Measurements from ENCODE around the gene EIF2S2. TPM values are rescaled to one million over a fixed set of nuclear protein-coding genes. Genes with fewer than 3 reads are reported as not detected.

The EIF2S2 gene
- total and polyA plus RNA-seq, 5 donors from 2014 or later = 21.1 to 29.0 (median 23.2) TPM

DNA sequence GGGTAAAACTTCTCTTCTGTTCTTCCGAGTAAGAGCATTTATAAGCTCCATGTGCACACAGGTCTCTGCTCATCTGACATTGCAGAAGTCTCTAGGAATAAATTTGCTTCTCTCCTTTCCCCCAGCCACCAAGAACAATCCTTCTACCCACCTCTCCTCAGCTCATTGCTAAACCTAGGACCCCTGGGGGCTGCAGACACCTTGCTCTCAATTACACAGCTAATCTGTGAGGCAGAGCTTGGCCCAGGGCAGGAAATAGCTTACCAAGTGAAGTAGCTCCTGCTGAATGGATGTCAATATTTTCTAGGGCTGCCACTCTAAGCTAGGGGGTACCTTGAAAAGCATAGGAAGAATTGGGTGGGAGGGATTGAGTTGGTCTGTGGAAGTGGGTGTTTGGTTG is 44.0 kb downstream of the EIF2S2 start:
- Mint-ChIP-seq H3K4me1 (peaks cover 16 to 68% (median 44%) of the 10 kb centered on the region in 4 donors), H3K27me3 (no peaks in the 10 kb centered on the region), H3K4me3 (no peak overlapping the region), H3K9me3 (peaks cover 0 to 2% (median 0%) of the 10 kb centered on the region in 7 donors), H3K27ac (peak overlapping the region; percentile 32 to 61 (median 37)), H3K36me3 (peaks cover 17% of the 10 kb centered on the region)
- DNase-seq (no peak), ATAC-seq (ENCODE audit: low read depth in 2 of 2) (no peak)
- Histone ChIP-seq H3K27ac (ENCODE audit: insufficient read depth, low read length, poor library complexity, severe bottlenecking) (peak overlapping the region; percentile 1), H3K4me1 (ENCODE audit: control insufficient read depth, insufficient read depth, low read length, poor library complexity, severe bottlenecking) (peaks cover 13% of the 10 kb centered on the region), H3K4me3 (ENCODE audit: low read depth, low read length) (no peak overlapping the region), H3K9me3 (ENCODE audit: control insufficient read depth in 2 of 2, low read length in 2 of 2) (no peaks in the 10 kb centered on the region), H3K27me3 (ENCODE audit: control insufficient read depth, insufficient read depth, low read length) (no peaks in the 10 kb centered on the region), H3K36me3 (ENCODE audit: control insufficient read depth, insufficient read depth, low read length) (peaks cover 27% of the 10 kb centered on the region)

- Histone ChIP-seq H3K4me1 (ENCODE audit: control insufficient read depth, insufficient read depth, low read length, poor library complexity, severe bottlenecking) (peaks cover 13% of the 10 kb centered on the region), H3K27ac (ENCODE audit: insufficient read depth, low read length, poor library complexity, severe bottlenecking) (no peak overlapping the region), H3K36me3 (ENCODE audit: control insufficient read depth, insufficient read depth, low read length) (peaks cover 14% of the 10 kb centered on the region), H3K9me3 (ENCODE audit: control insufficient read depth in 2 of 2, low read length in 2 of 2) (no peaks in the 10 kb centered on the region), H3K4me3 (ENCODE audit: low read depth, low read length) (no peak overlapping the region), H3K27me3 (ENCODE audit: control insufficient read depth, insufficient read depth, low read length) (no peaks in the 10 kb centered on the region)
- peaks cover 0 to 2% (median 0%) of the 10 kb centered on the region in 7 donors for H3K9me3 Mint-ChIP-seq
- no peaks in the 10 kb centered on the region for H3K27me3 Mint-ChIP-seq
- ATAC-seq (ENCODE audit: low read depth in 2 of 2) = no peak
- H3K4me3 Mint-ChIP-seq = no peak overlapping the region
- no peak for DNase-seq
- peaks cover 7% of the 10 kb centered on the region for H3K36me3 Mint-ChIP-seq
- H3K27ac Mint-ChIP-seq = peak overlapping the region in 2 of 3 donors; percentile 36 to 38
- peaks cover 16 to 75% (median 54%) of the 10 kb centered on the region in 4 donors for H3K4me1 Mint-ChIP-seq
Observed at GRCh38 chr20:34066476-34067090, 45.5 kb downstream of the EIF2S2 start.

- H3K4me3 ChIP-seq (ENCODE audit: low read depth, low read length) = no peak overlapping the region
- DNase-seq = no peak
- peaks cover 15 to 84% (median 55%) of the 10 kb centered on the region in 4 donors for H3K4me1 Mint-ChIP-seq
- peaks cover 19% of the 10 kb centered on the region for H3K36me3 ChIP-seq (ENCODE audit: control insufficient read depth, insufficient read depth, low read length)
- H3K36me3 Mint-ChIP-seq = peaks cover 6% of the 10 kb centered on the region
- no peaks in the 10 kb centered on the region for H3K9me3 ChIP-seq (ENCODE audit: control insufficient read depth in 2 of 2, low read length in 2 of 2)
- H3K9me3 Mint-ChIP-seq = peaks cover 0 to 2% (median 0%) of the 10 kb centered on the region in 7 donors
- peaks cover 13% of the 10 kb centered on the region for H3K4me1 ChIP-seq (ENCODE audit: control insufficient read depth, insufficient read depth, low read length, poor library complexity, severe bottlenecking)
- H3K27me3 Mint-ChIP-seq = no peaks in the 10 kb centered on the region
- H3K27ac Mint-ChIP-seq = peak overlapping the region; percentile 60 to 85 (median 68)
- no peaks in the 10 kb centered on the region for H3K27me3 ChIP-seq (ENCODE audit: control insufficient read depth, insufficient read depth, low read length)
- H3K27ac ChIP-seq (ENCODE audit: insufficient read depth, low read length, poor library complexity, severe bottlenecking) = no peak overlapping the region
- H3K4me3 Mint-ChIP-seq = no peak overlapping the region
- ATAC-seq (ENCODE audit: low read depth in 2 of 2) = no peak
Observed at GRCh38 chr20:34065260-34065659, 46.8 kb downstream of the EIF2S2 start.

- Histone ChIP-seq H3K4me3 (ENCODE audit: low read depth, low read length) (no peak overlapping the region), H3K27ac (ENCODE audit: insufficient read depth, low read length, poor library complexity, severe bottlenecking) (no peak overlapping the region), H3K9me3 (ENCODE audit: control insufficient read depth in 2 of 2, low read length in 2 of 2) (no peaks in the 10 kb centered on the region), H3K36me3 (ENCODE audit: control insufficient read depth, insufficient read depth, low read length) (peaks cover 23% of the 10 kb centered on the region), H3K27me3 (ENCODE audit: control insufficient read depth, insufficient read depth, low read length) (no peaks in the 10 kb centered on the region), H3K4me1 (ENCODE audit: control insufficient read depth, insufficient read depth, low read length, poor library complexity, severe bottlenecking) (peaks cover 9% of the 10 kb centered on the region)
- Mint-ChIP-seq H3K4me3 (no peak overlapping the region), H3K27ac (peak overlapping the region in 1 of 3 donors; percentile 57), H3K27me3 (no peaks in the 10 kb centered on the region), H3K9me3 (peaks cover 0 to 2% (median 0%) of the 10 kb centered on the region in 7 donors), H3K36me3 (peaks cover 9% of the 10 kb centered on the region), H3K4me1 (peaks cover 15 to 84% (median 52%) of the 10 kb centered on the region in 4 donors)
- ATAC-seq (ENCODE audit: low read depth in 2 of 2) = no peak
- no peak for DNase-seq
Observed at GRCh38 chr20:34064286-34064685, 47.8 kb downstream of the EIF2S2 start.

DNA sequence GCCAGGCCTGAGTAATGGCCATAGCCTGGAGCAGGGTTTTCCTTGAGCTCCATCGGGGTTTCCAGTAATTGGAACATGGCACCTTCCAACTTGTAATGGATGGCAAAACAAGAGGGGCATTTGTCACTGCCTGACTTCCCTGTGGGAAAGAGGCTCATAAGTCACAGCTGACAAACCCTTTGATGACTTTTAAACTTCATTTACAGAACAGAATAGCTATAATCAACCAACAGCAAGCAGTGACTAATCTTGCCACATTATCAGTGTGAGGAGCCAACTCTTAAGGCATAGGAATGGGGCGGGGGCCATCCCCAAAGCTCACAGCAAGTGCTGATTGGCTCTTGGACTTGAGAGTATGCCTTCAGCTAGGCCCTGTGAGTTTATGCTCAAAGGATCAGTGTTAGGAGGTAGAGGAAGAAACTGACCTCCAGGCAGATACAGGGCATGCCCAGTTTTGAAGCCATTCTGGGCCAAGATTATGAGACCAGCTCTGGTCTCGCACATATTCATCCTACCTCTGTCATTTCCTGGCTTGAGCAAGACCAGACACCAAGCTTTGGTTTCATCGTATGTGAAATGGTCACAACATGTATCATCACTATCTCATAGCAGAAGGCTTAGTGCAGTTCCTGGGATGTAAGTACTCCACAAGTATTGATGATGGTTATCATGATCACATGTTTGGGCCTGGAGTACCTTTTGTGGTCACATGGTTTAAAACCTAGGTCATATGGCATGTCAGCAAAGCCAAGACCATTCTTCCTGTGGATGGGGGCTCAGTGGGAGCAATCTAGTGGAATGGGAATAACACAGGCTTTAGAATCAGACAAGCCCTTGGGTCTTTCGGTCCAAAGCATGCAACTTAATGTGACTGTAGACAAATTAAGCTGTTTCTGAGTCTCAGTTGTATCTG is 49.2 kb downstream of the EIF2S2 start:
- H3K36me3 Mint-ChIP-seq = peaks cover 9% of the 10 kb centered on the region
- H3K27ac ChIP-seq (ENCODE audit: insufficient read depth, low read length, poor library complexity, severe bottlenecking) = no peak overlapping the region
- no peaks in the 10 kb centered on the region for H3K27me3 ChIP-seq (ENCODE audit: control insufficient read depth, insufficient read depth, low read length)
- peak overlapping the region in 2 of 3 donors; percentile 14 to 56 for H3K27ac Mint-ChIP-seq
- H3K27me3 Mint-ChIP-seq = no peaks in the 10 kb centered on the region
- no peak for ATAC-seq (ENCODE audit: low read depth in 2 of 2)
- H3K4me3 ChIP-seq (ENCODE audit: low read depth, low read length) = no peak overlapping the region
- H3K4me1 ChIP-seq (ENCODE audit: control insufficient read depth, insufficient read depth, low read length, poor library complexity, severe bottlenecking) = peaks cover 8% of the 10 kb centered on the region
- no peak for DNase-seq
- H3K4me3 Mint-ChIP-seq = no peak overlapping the region
- peaks cover 0 to 2% (median 0%) of the 10 kb centered on the region in 7 donors for H3K9me3 Mint-ChIP-seq
- H3K9me3 ChIP-seq (ENCODE audit: control insufficient read depth in 2 of 2, low read length in 2 of 2) = no peaks in the 10 kb centered on the region
- peaks cover 14 to 84% (median 54%) of the 10 kb centered on the region in 4 donors for H3K4me1 Mint-ChIP-seq
- peaks cover 26% of the 10 kb centered on the region for H3K36me3 ChIP-seq (ENCODE audit: control insufficient read depth, insufficient read depth, low read length)

GRCh38 chr20:34061695-34062094 is 50.3 kb downstream of the EIF2S2 start:
- Mint-ChIP-seq H3K4me3 (no peak overlapping the region), H3K9me3 (peaks cover 0 to 2% (median 0%) of the 10 kb centered on the region in 7 donors), H3K4me1 (peaks cover 16 to 84% (median 61%) of the 10 kb centered on the region in 4 donors), H3K36me3 (peaks cover 9% of the 10 kb centered on the region), H3K27ac (peak overlapping the region in 2 of 3 donors; percentile 1 to 45), H3K27me3 (no peaks in the 10 kb centered on the region)
- no peak for ATAC-seq (ENCODE audit: low read depth in 2 of 2)
- peaks cover 10% of the 10 kb centered on the region for H3K4me1 ChIP-seq (ENCODE audit: control insufficient read depth, insufficient read depth, low read length, poor library complexity, severe bottlenecking)
- no peaks in the 10 kb centered on the region for H3K27me3 ChIP-seq (ENCODE audit: control insufficient read depth, insufficient read depth, low read length)
- H3K27ac ChIP-seq (ENCODE audit: insufficient read depth, low read length, poor library complexity, severe bottlenecking) = no peak overlapping the region
- H3K4me3 ChIP-seq (ENCODE audit: low read depth, low read length) = no peak overlapping the region
- no peak for DNase-seq
- H3K36me3 ChIP-seq (ENCODE audit: control insufficient read depth, insufficient read depth, low read length) = peaks cover 26% of the 10 kb centered on the region
- H3K9me3 ChIP-seq (ENCODE audit: control insufficient read depth in 2 of 2, low read length in 2 of 2) = no peaks in the 10 kb centered on the region

GRCh38 chr20:34060970-34061369 is 51.1 kb downstream of the EIF2S2 start:
- Histone ChIP-seq H3K27me3 (ENCODE audit: control insufficient read depth, insufficient read depth, low read length) (no peaks in the 10 kb centered on the region), H3K9me3 (ENCODE audit: control insufficient read depth in 2 of 2, low read length in 2 of 2) (no peaks in the 10 kb centered on the region), H3K4me3 (ENCODE audit: low read depth, low read length) (no peak overlapping the region), H3K4me1 (ENCODE audit: control insufficient read depth, insufficient read depth, low read length, poor library complexity, severe bottlenecking) (peaks cover 10% of the 10 kb centered on the region), H3K36me3 (ENCODE audit: control insufficient read depth, insufficient read depth, low read length) (peaks cover 26% of the 10 kb centered on the region), H3K27ac (ENCODE audit: insufficient read depth, low read length, poor library complexity, severe bottlenecking) (no peak overlapping the region)
- peak overlapping the region in 2 of 3 donors; percentile 22 to 45 for H3K27ac Mint-ChIP-seq
- peaks cover 0 to 2% (median 0%) of the 10 kb centered on the region in 7 donors for H3K9me3 Mint-ChIP-seq
- peaks cover 20 to 87% (median 67%) of the 10 kb centered on the region in 4 donors for H3K4me1 Mint-ChIP-seq
- H3K4me3 Mint-ChIP-seq = peak overlapping the region in 1 of 4 donors; percentile 53
- no peak for ATAC-seq (ENCODE audit: low read depth in 2 of 2)
- DNase-seq = no peak
- peaks cover 9% of the 10 kb centered on the region for H3K36me3 Mint-ChIP-seq
- H3K27me3 Mint-ChIP-seq = no peaks in the 10 kb centered on the region
